Measurements from ENCODE around the gene CLASP1.

- TF ChIP-seq POLR2A (IDR thresholded peaks at IDR 0.05; ENCODE audit: low read depth, low read length), result no peak
- TF ChIP-seq POLR2AphosphoS5 (IDR thresholded peaks at IDR 0.05; ENCODE audit: low read depth, low read length), result no peak
- no peak for TF ChIP-seq TAF1 (IDR thresholded peaks at IDR 0.05; ENCODE audit: low read depth, low read length)
These were observed 263.2 kb downstream of the CLASP1 start for GRCh38 chr2:121386102-121386501.

Data from GM12891 (cell line).